Activated naive CD8-positive, alpha-beta T cell (primary cell): ENCODE data around the gene FAM209A.
A peak's percentile ranks its signal among the peaks of the same experiment; 100 is the strongest.
"Not testable (repeated sequence)": the region's sequence is repeated elsewhere in the genome, so short reads cannot be mapped to it uniquely, and the experiment has no call there.

Source experiments
- H3K27ac Mint-ChIP-seq: one replicate; pipeline ENCODE4 v1.8.0; 2021; ENCODE audit warnings: mixed read lengths
- H3K27me3 Mint-ChIP-seq: one replicate; pipeline ENCODE4 v1.8.0; 2021; ENCODE audit warnings: mixed read lengths
- H3K36me3 Mint-ChIP-seq: one replicate; pipeline ENCODE4 v1.8.0; 2021; ENCODE audit warnings: mixed read lengths
- H3K4me1 Mint-ChIP-seq: one replicate; pipeline ENCODE4 v1.8.0; 2021; ENCODE audit warnings: low read depth, mixed read lengths
- H3K4me3 Mint-ChIP-seq: one replicate; pipeline ENCODE4 v1.8.0; 2021; ENCODE audit warnings: mild to moderate bottlenecking, mixed read lengths
- H3K9me3 Mint-ChIP-seq: one replicate; pipeline ENCODE4 v1.8.0; 2021; ENCODE audit warnings: low read depth, mixed read lengths

Gene FAM209A

GRCh38 chr20:56524444-56524843 lies at the start of gene FAM209A:
FAM209A (plus strand) TSS chr20:56524744; CDS start chr20:56524809, 65 bp downstream.
- not testable (repeated sequence) for H3K9me3 Mint-ChIP-seq, H3K27ac Mint-ChIP-seq, H3K27me3 Mint-ChIP-seq, H3K4me1 Mint-ChIP-seq, H3K4me3 Mint-ChIP-seq
- H3K36me3 Mint-ChIP-seq: peaks cover 16% of the 10 kb centered on the region

GRCh38 chr20:56483970-56484369 lies 40.6 kb upstream of the FAM209A start:
- Mint-ChIP-seq H3K27me3 (no peaks in the 10 kb centered on the region), H3K27ac (peak overlapping the region; percentile 89), H3K36me3 (peaks cover 25% of the 10 kb centered on the region), H3K4me1 (peaks cover 43% of the 10 kb centered on the region), H3K9me3 (no peaks in the 10 kb centered on the region), H3K4me3 (peak overlapping the region; percentile 70)

- peaks cover 19% of the 10 kb centered on the region for H3K36me3 Mint-ChIP-seq
- H3K9me3 Mint-ChIP-seq: no peaks in the 10 kb centered on the region
- no peak overlapping the region for H3K27ac Mint-ChIP-seq
- H3K4me1 Mint-ChIP-seq: peaks cover 34% of the 10 kb centered on the region
- H3K4me3 Mint-ChIP-seq: no peak overlapping the region
- no peaks in the 10 kb centered on the region for H3K27me3 Mint-ChIP-seq
Observed at GRCh38 chr20:56487216-56487615, 37.3 kb upstream of the FAM209A start.

GRCh38 chr20:56488566-56488965 lies 36.0 kb upstream of the FAM209A start:
- peaks cover 13% of the 10 kb centered on the region for H3K36me3 Mint-ChIP-seq

GRCh38 chr20:56501116-56501515 lies 23.4 kb upstream of the FAM209A start:
- Mint-ChIP-seq H3K27ac (no peak overlapping the region), H3K4me1 (peaks cover 7% of the 10 kb centered on the region), H3K4me3 (no peak overlapping the region), H3K36me3 (peaks cover 13% of the 10 kb centered on the region), H3K27me3 (no peaks in the 10 kb centered on the region), H3K9me3 (no peaks in the 10 kb centered on the region)

More at GRCh38 chr20:56488566-56488965, 36.0 kb upstream of the FAM209A start:
- Mint-ChIP-seq H3K27ac (no peak overlapping the region), H3K4me1 (peaks cover 23% of the 10 kb centered on the region), H3K9me3 (no peaks in the 10 kb centered on the region), H3K4me3 (no peak overlapping the region), H3K27me3 (no peaks in the 10 kb centered on the region)

- H3K4me3 Mint-ChIP-seq: no peak overlapping the region
- no peaks in the 10 kb centered on the region for H3K9me3 Mint-ChIP-seq
- peaks cover 4% of the 10 kb centered on the region for H3K4me1 Mint-ChIP-seq
- peaks cover 2% of the 10 kb centered on the region for H3K36me3 Mint-ChIP-seq
- H3K27ac Mint-ChIP-seq: no peak overlapping the region
- no peaks in the 10 kb centered on the region for H3K27me3 Mint-ChIP-seq
Observed at GRCh38 chr20:56503916-56504315, 20.6 kb upstream of the FAM209A start.

- H3K27ac Mint-ChIP-seq: no peak overlapping the region
- no peak overlapping the region for H3K4me3 Mint-ChIP-seq
- H3K4me1 Mint-ChIP-seq: peaks cover 4% of the 10 kb centered on the region
Observed at GRCh38 chr20:56504373-56505005, 20.1 kb upstream of the FAM209A start.

GRCh38 chr20:56506103-56506502 lies 18.4 kb upstream of the FAM209A start:
- Mint-ChIP-seq H3K9me3 (no peaks in the 10 kb centered on the region), H3K4me1 (peaks cover 4% of the 10 kb centered on the region), H3K36me3 (peaks cover 2% of the 10 kb centered on the region), H3K27me3 (no peaks in the 10 kb centered on the region), H3K4me3 (no peak overlapping the region), H3K27ac (no peak overlapping the region)

More at GRCh38 chr20:56504373-56505005, 20.1 kb upstream of the FAM209A start:
- H3K9me3 Mint-ChIP-seq: no peaks in the 10 kb centered on the region
- H3K36me3 Mint-ChIP-seq: peaks cover 2% of the 10 kb centered on the region
- H3K27me3 Mint-ChIP-seq: no peaks in the 10 kb centered on the region

- H3K9me3 Mint-ChIP-seq: no peaks in the 10 kb centered on the region
- H3K27ac Mint-ChIP-seq: no peak overlapping the region
- H3K4me3 Mint-ChIP-seq: no peak overlapping the region
- peaks cover 7% of the 10 kb centered on the region for H3K36me3 Mint-ChIP-seq
- H3K27me3 Mint-ChIP-seq: no peaks in the 10 kb centered on the region
- H3K4me1 Mint-ChIP-seq: no peaks in the 10 kb centered on the region
Observed at GRCh38 chr20:56511926-56512325, 12.6 kb upstream of the FAM209A start.

GRCh38 chr20:56513161-56514150 lies 11.1 kb upstream of the FAM209A start:
- no peak overlapping the region for H3K27ac Mint-ChIP-seq
- no peaks in the 10 kb centered on the region for H3K9me3 Mint-ChIP-seq
- no peaks in the 10 kb centered on the region for H3K4me1 Mint-ChIP-seq
- H3K27me3 Mint-ChIP-seq: no peaks in the 10 kb centered on the region
- no peak overlapping the region for H3K4me3 Mint-ChIP-seq
- peaks cover 15% of the 10 kb centered on the region for H3K36me3 Mint-ChIP-seq

- no peaks in the 10 kb centered on the region for H3K27me3 Mint-ChIP-seq
- H3K4me1 Mint-ChIP-seq: no peaks in the 10 kb centered on the region
- H3K27ac Mint-ChIP-seq: no peak overlapping the region
- no peak overlapping the region for H3K4me3 Mint-ChIP-seq
- peaks cover 35% of the 10 kb centered on the region for H3K36me3 Mint-ChIP-seq
- H3K9me3 Mint-ChIP-seq: peaks cover 3% of the 10 kb centered on the region
Observed at GRCh38 chr20:56516631-56517030, 7.9 kb upstream of the FAM209A start.

GRCh38 chr20:56517211-56517610 lies 7.3 kb upstream of the FAM209A start:
- no peak overlapping the region for H3K4me3 Mint-ChIP-seq
- peaks cover 3% of the 10 kb centered on the region for H3K9me3 Mint-ChIP-seq
- H3K27ac Mint-ChIP-seq: no peak overlapping the region
- no peaks in the 10 kb centered on the region for H3K4me1 Mint-ChIP-seq
- H3K27me3 Mint-ChIP-seq: no peaks in the 10 kb centered on the region
- H3K36me3 Mint-ChIP-seq: peaks cover 35% of the 10 kb centered on the region

- H3K4me1 Mint-ChIP-seq: no peaks in the 10 kb centered on the region
- no peaks in the 10 kb centered on the region for H3K27me3 Mint-ChIP-seq
- H3K36me3 Mint-ChIP-seq: peaks cover 35% of the 10 kb centered on the region
- peaks cover 3% of the 10 kb centered on the region for H3K9me3 Mint-ChIP-seq
- H3K4me3 Mint-ChIP-seq: no peak overlapping the region
- H3K27ac Mint-ChIP-seq: no peak overlapping the region
Observed at GRCh38 chr20:56517641-56518040, 6.9 kb upstream of the FAM209A start.

GRCh38 chr20:56518126-56518525 lies 6.4 kb upstream of the FAM209A start:
- H3K36me3 Mint-ChIP-seq: peaks cover 35% of the 10 kb centered on the region
- no peaks in the 10 kb centered on the region for H3K27me3 Mint-ChIP-seq
- H3K9me3 Mint-ChIP-seq: peaks cover 3% of the 10 kb centered on the region
- H3K4me3 Mint-ChIP-seq: no peak overlapping the region
- no peak overlapping the region for H3K27ac Mint-ChIP-seq
- peaks cover 4% of the 10 kb centered on the region for H3K4me1 Mint-ChIP-seq

- Mint-ChIP-seq H3K9me3 (peaks cover 3% of the 10 kb centered on the region), H3K36me3 (peaks cover 35% of the 10 kb centered on the region), H3K4me3 (no peak overlapping the region)
Observed at GRCh38 chr20:56518721-56519398, 5.7 kb upstream of the FAM209A start.

More at GRCh38 chr20:56518721-56519398, 5.7 kb upstream of the FAM209A start:
- H3K27me3 Mint-ChIP-seq: no peaks in the 10 kb centered on the region
- H3K4me1 Mint-ChIP-seq: peaks cover 10% of the 10 kb centered on the region
- H3K27ac Mint-ChIP-seq: no peak overlapping the region
